MCF 10A (cell line): ENCODE measurements around the gene TARDBP. TPM values are rescaled to one million over a fixed set of nuclear protein-coding genes. Genes with fewer than 3 reads are reported as not detected.

Experiments
- BruUV-seq: library from RNA; stranded (reverse); fragments of 400-500 nt; replicated peaks from 2 replicates; lab custom pipeline; 2021; lab: Mats Ljungman, UMichigan
- CTCF ChIA-PET: fragments of 300-600 bp; sonication (Branson Sonifier 250); formaldehyde crosslinking; extraction: SDS; loops from one replicate; lab custom pipeline; 2021; ENCODE audit warnings: antibody characterized with exemption, inconsistent platforms; lab: Yijun Ruan, JAX
- POLR2A ChIA-PET: fragments of 300-600, 350-650 bp; sonication (Branson Sonifier 250); formaldehyde crosslinking; extraction: SDS; loops from one replicate; lab custom pipeline; 2020; ENCODE audit warnings: antibody characterized with exemption, inconsistent platforms; lab: Yijun Ruan, JAX
- DNase-seq: peaks from one replicate; pipeline ENCODE4 v3.0.0-alpha.2; 2018; ENCODE audit not compliant: unreplicated experiment
- H3K27ac Mint-ChIP-seq: one replicate; pipeline ENCODE4 v1.8.0; 2022; ENCODE audit warnings: mild to moderate bottlenecking, low read depth, mixed read lengths; ENCODE audit not compliant: unreplicated experiment
- H3K27me3 Mint-ChIP-seq: one replicate; pipeline ENCODE4 v1.8.0; 2022; ENCODE audit warnings: mixed read lengths; ENCODE audit not compliant: insufficient read depth, unreplicated experiment
- H3K36me3 Mint-ChIP-seq: one replicate; pipeline ENCODE4 v1.8.0; 2022; ENCODE audit warnings: mild to moderate bottlenecking, moderate library complexity, mixed read lengths; ENCODE audit not compliant: insufficient read depth, unreplicated experiment
- H3K4me1 Mint-ChIP-seq: one replicate; pipeline ENCODE4 v1.8.0; 2022; ENCODE audit warnings: mixed read lengths; ENCODE audit not compliant: insufficient read depth, unreplicated experiment
- H3K4me3 Mint-ChIP-seq: one replicate; pipeline ENCODE4 v1.8.0; 2022; ENCODE audit warnings: mild to moderate bottlenecking, moderate library complexity, mixed read lengths; ENCODE audit not compliant: unreplicated experiment
- H3K9me3 Mint-ChIP-seq: one replicate; pipeline ENCODE4 v1.8.0; 2022; ENCODE audit warnings: mixed read lengths; ENCODE audit not compliant: unreplicated experiment
- CTCF ChIP-seq: fragments of 200-600 bp; IDR thresholded peaks from one replicate; pipeline ENCODE4 v1.8.0; 2022; ENCODE audit warnings: antibody characterized with exemption, mild to moderate bottlenecking; ENCODE audit not compliant: unreplicated experiment
- intact Hi-C: fragments of 100-400 bp; cut with micrococcal nuclease; formaldehyde crosslinking; loops from 2 replicates; pipeline ENCODE4 v1.14.1; 2022
- total RNA-seq: library from RNA; stranded (reverse); gene quantifications from 2 replicates; pipeline ENCODE4 v1.2.3, GENCODE V29; 2022

Gene TARDBP
- total RNA-seq, 1 experiment from 2014 or later: 144 TPM

- no peak overlapping the region for H3K27ac Mint-ChIP-seq
- DNase-seq: no peak
- no TSS peak for BruUV-seq
- no peak for TF ChIP-seq CTCF
- intact Hi-C loops: no loop called here
- no peaks in the 10 kb centered on the region for H3K9me3 Mint-ChIP-seq
- H3K4me1 Mint-ChIP-seq: no peaks in the 10 kb centered on the region
- ChIA-PET CTCF (interaction anchor here (0.7 to 3.0 kb wide), 2 partner anchors 30 to 43 kb away, joined by 3 to 24 read pairs; no protein-coding TSS in a partner anchor), POLR2A (interaction anchor here (0.7 kb wide), 1 partner anchor 21 kb away, joined by 4 read pairs; the partner anchor contains the start of gene MASP2)
- no peak overlapping the region for H3K4me3 Mint-ChIP-seq
- H3K27me3 Mint-ChIP-seq: no peaks in the 10 kb centered on the region
- peaks cover 93% of the 10 kb centered on the region for H3K36me3 Mint-ChIP-seq
Measured at GRCh38 chr1:11067716-11068599, 55.5 kb downstream of the TARDBP start.

DNA sequence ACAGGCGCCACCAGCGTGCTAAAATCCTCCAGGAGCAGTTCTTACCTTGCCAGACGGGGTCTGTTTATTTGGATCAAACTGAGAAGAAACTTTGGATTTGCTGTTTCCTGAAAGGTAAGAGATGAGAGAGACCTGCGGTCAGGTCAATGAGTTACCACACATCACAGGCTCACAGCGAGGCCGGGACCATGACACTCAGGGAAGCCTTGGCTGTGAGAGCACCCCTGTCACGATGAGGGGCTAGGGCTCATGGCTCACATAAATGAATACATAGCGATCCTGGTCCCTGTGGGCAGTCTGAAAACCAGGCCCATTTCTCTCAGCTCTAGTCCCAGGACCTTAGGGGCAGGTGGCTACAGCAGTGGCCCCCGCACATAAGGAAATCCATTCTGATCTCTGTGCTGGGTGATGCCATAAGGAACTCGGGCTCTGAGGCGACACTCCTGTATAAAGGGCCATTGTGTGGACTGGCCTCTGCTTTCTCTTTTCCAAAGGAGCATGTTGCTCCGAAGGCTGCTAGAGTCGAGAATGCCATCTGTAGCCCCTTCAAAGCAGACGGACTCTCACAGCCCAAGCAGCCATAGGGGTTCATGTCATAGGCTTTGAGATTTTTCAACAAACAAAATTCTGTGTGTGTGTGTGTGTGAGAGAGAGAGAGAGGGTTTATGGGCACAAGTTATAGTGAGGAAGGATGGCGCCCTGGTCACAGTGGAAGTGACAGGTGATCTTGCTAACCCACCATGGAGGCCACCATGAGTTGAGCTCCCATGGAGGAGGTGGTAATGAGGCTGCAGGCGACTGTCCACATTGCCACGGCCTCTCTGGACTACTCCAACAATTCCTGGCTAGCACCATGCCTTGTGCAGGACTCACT lies 56.4 kb downstream of the TARDBP start:
- Mint-ChIP-seq H3K27me3 (no peaks in the 10 kb centered on the region), H3K36me3 (peaks cover 92% of the 10 kb centered on the region), H3K9me3 (no peaks in the 10 kb centered on the region), H3K27ac (no peak overlapping the region), H3K4me1 (no peaks in the 10 kb centered on the region), H3K4me3 (no peak overlapping the region)
- intact Hi-C loops: no loop called here
- CTCF ChIA-PET: interaction anchor here (0.6 to 3.0 kb wide), 2 partner anchors 31 to 538 kb away, joined by 4 to 24 read pairs; no protein-coding TSS in a partner anchor
- BruUV-seq: no TSS peak
- DNase-seq: no peak
- TF ChIP-seq CTCF: no peak
- POLR2A ChIA-PET: interaction anchor here (1.5 kb wide), 1 partner anchor 18 kb away, joined by 4 read pairs; no protein-coding TSS in a partner anchor

DNA sequence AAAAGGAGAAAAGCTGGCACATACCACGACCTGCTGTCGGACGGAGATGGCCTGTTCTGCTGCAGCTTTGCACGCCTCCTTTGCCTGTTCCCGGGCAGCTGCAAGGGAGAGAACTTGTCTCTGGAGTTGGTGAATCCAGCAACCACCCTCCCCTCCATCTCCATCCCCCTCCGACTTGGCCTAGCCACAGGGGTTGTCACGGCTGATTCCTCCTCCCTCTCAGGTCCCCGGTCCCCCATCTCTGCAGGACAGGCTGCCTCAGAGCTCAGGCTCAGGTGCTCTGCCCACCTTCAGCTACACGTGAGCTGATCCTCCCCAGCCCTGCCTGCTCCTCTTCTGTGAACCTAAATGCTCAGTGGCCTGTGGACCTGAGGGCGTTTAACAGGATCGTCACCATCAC lies 58.4 kb downstream of the TARDBP start:
- H3K4me3 Mint-ChIP-seq: no peak overlapping the region
- POLR2A ChIA-PET: interaction anchor here (0.6 to 2.0 kb wide), 4 partner anchors 10 to 1057 kb away, joined by 4 to 8 read pairs (median 4); no protein-coding TSS in a partner anchor
- H3K36me3 Mint-ChIP-seq: peaks cover 93% of the 10 kb centered on the region
- no peak for TF ChIP-seq CTCF
- H3K27ac Mint-ChIP-seq: no peak overlapping the region
- no peaks in the 10 kb centered on the region for H3K9me3 Mint-ChIP-seq
- no peak for DNase-seq
- BruUV-seq: no TSS peak
- intact Hi-C loops: no loop called here
- H3K4me1 Mint-ChIP-seq: no peaks in the 10 kb centered on the region
- no peaks in the 10 kb centered on the region for H3K27me3 Mint-ChIP-seq
- CTCF ChIA-PET: interaction anchor here (0.5 to 3.0 kb wide), 2 partner anchors 33 to 171 kb away, joined by 3 to 24 read pairs; no protein-coding TSS in a partner anchor
